ENCODE measurements around the gene CD7.

- no peak for TF ChIP-seq CTCF (IDR thresholded peaks at IDR 0.05)
- TF ChIP-seq EZH2phosphoT487 (IDR thresholded peaks at IDR 0.05), result no peak
- no peak for TF ChIP-seq EZH2 (IDR thresholded peaks at IDR 0.05)
These were observed 34.1 kb downstream of the CD7 start for GRCh38 chr17:82283208-82283749.

Measured in neural progenitor cell (in vitro differentiated cells).